ENCODE results near the gene MFSD1.

MFSD1 gene

DNA sequence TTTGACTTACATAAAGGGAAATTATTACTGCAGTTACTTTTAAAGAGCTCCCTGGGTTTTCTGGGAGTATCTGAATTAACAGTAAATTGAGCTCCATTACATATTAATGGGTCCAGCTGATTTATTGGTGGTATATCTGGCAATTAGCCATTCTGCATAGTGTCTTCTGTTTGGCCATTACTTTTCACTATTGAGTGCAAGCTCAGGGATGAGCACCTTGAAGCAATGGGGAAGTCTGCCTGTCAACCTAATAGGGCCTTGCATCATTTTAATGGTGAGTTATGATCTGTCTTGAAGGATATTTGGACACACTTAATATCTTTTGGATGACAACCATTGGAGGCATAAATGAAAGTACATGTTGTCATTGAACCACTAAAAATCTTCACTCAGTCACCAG lies 73.8 kb downstream of the MFSD1 start:
- no peaks in the 10 kb centered on the region for H3K36me3 ChIP-seq (ENCODE audit: control insufficient read depth, insufficient read depth, low read length)
- no peak overlapping the region for H3K4me3 ChIP-seq (ENCODE audit: low read length)
- no peaks in the 10 kb centered on the region for H3K27me3 ChIP-seq (ENCODE audit: control insufficient read depth, insufficient read depth, low read length)
- no peaks in the 10 kb centered on the region for H3K4me1 ChIP-seq (ENCODE audit: control insufficient read depth, insufficient read depth, low read length)
- H3K9me3 ChIP-seq (ENCODE audit: control insufficient read depth, insufficient read depth, low read length) = no peaks in the 10 kb centered on the region
- DNase-seq (ENCODE audit: low read depth, low spot score) = no peak
- no peak overlapping the region for H3K27ac ChIP-seq (ENCODE audit: low read length)

Measured in iPS DF 6.9 (cell line).